DMS53 (cell line): ENCODE data around the gene MAP3K14.
A peak's percentile ranks its signal among the peaks of the same experiment; 100 is the strongest.
"Not testable (repeated sequence)": the region's sequence is repeated elsewhere in the genome, so short reads cannot be mapped to it uniquely, and the experiment has no call there.

ENCODE experiments used
- DNase-seq: peaks from one replicate; lab custom pipeline; 2025; lab: John Stamatoyannopoulos, UW

The MAP3K14 gene

GRCh38 chr17:45258981-45259380 lies 57.8 kb downstream of the MAP3K14 start:
- DNase-seq, result no peak

GRCh38 chr17:45257115-45257514 lies 59.7 kb downstream of the MAP3K14 start:
- DNase-seq, result no peak

GRCh38 chr17:45256114-45256966 lies 60.5 kb downstream of the MAP3K14 start:
- no peak for DNase-seq

GRCh38 chr17:45255358-45255757 lies 61.5 kb downstream of the MAP3K14 start:
- DNase-seq, result no peak

- DNase-seq, result no peak
Observed at GRCh38 chr17:45253879-45254278, 62.9 kb downstream of the MAP3K14 start.

- DNase-seq, result not testable (repeated sequence)
Observed at GRCh38 chr17:45253237-45253636, 63.6 kb downstream of the MAP3K14 start.

GRCh38 chr17:45251931-45252330 lies 64.9 kb downstream of the MAP3K14 start:
- DNase-seq, result no peak

- DNase-seq, result peak; percentile 86
Observed at GRCh38 chr17:45248132-45248957, 68.5 kb downstream of the MAP3K14 start.

GRCh38 chr17:45247429-45248131 lies 69.2 kb downstream of the MAP3K14 start:
- DNase-seq, result peak; percentile 100

- DNase-seq, result peak; percentile 77
Observed at GRCh38 chr17:45246861-45247428, 69.9 kb downstream of the MAP3K14 start.

- DNase-seq, result no peak
Observed at GRCh38 chr17:45246338-45246737, 70.5 kb downstream of the MAP3K14 start.

GRCh38 chr17:45244725-45245656 lies 71.8 kb downstream of the MAP3K14 start:
- DNase-seq, result no peak

GRCh38 chr17:45243750-45244149 lies 73.1 kb downstream of the MAP3K14 start:
- peak; percentile 92 for DNase-seq

GRCh38 chr17:45242029-45242414 lies 74.8 kb downstream of the MAP3K14 start:
- no peak for DNase-seq

GRCh38 chr17:45241328-45242028 lies 75.3 kb downstream of the MAP3K14 start:
- peak; percentile 72 for DNase-seq

- peak; percentile 47 for DNase-seq
Observed at GRCh38 chr17:45240905-45241327, 75.9 kb downstream of the MAP3K14 start.

GRCh38 chr17:45238155-45238774 lies 78.6 kb downstream of the MAP3K14 start:
- no peak for DNase-seq

- DNase-seq, result no peak
Observed at GRCh38 chr17:45237686-45238085, 79.1 kb downstream of the MAP3K14 start.

- no peak for DNase-seq
Observed at GRCh38 chr17:45236282-45236606, 80.6 kb downstream of the MAP3K14 start.
